Smooth muscle cell (in vitro differentiated cells): ENCODE measurements around the gene DEF6. TPM values are rescaled to one million over a fixed set of nuclear protein-coding genes. Genes with fewer than 3 reads are reported as not detected.

Experiments used
- DNase-seq: peaks from one replicate; lab custom pipeline; 2025; ENCODE audit not compliant: unreplicated experiment; lab: John Stamatoyannopoulos, UW
- H2AFZ ChIP-seq: fragments of 200-600 bp; sonication (generic); 2 replicates; pipeline ENCODE4 v1.6.0; 2016; ENCODE audit warnings: antibody characterized with exemption, low read depth, mild to moderate bottlenecking
- H3F3A ChIP-seq: fragments of 200-600 bp; sonication (generic); 2 replicates; pipeline ENCODE4 v1.6.0; 2017; ENCODE audit warnings: antibody characterized with exemption, low read depth
- H3K27ac ChIP-seq: fragments of 200-600 bp; sonication (generic); 2 replicates; pipeline ENCODE4 v1.5.1; 2016; ENCODE audit warnings: low read depth, mild to moderate bottlenecking
- H3K27me3 ChIP-seq: fragments of 200-600 bp; sonication (generic); 2 replicates; pipeline ENCODE4 v1.6.1; 2016; ENCODE audit warnings: low read depth, mild to moderate bottlenecking
- H3K36me3 ChIP-seq: fragments of 200-600 bp; sonication (generic); 2 replicates; pipeline ENCODE4 v1.5.1; 2016; ENCODE audit warnings: low read depth
- H3K4me1 ChIP-seq: fragments of 200-600 bp; sonication (generic); 2 replicates; pipeline ENCODE4 v1.5.1; 2016; ENCODE audit warnings: low read depth
- H3K4me2 ChIP-seq: fragments of 200-600 bp; sonication (generic); 2 replicates; pipeline ENCODE4 v1.6.0; 2016; ENCODE audit warnings: mild to moderate bottlenecking
- H3K4me3 ChIP-seq: fragments of 200-600 bp; sonication (generic); 2 replicates; pipeline ENCODE4 v1.5.1; 2016; ENCODE audit warnings: mild to moderate bottlenecking
- H3K79me2 ChIP-seq: fragments of 200-600 bp; sonication (generic); 2 replicates; pipeline ENCODE4 v1.6.0; 2016; ENCODE audit warnings: low read depth, mild to moderate bottlenecking
- H3K9ac ChIP-seq: fragments of 200-600 bp; sonication (generic); 2 replicates; pipeline ENCODE4 v1.6.0; 2016; ENCODE audit warnings: low read depth
- H3K9me3 ChIP-seq: fragments of 200-600 bp; sonication (generic); replicated peaks from 2 replicates; pipeline ENCODE4 v1.5.1; 2016; ENCODE audit warnings: low read depth
- H4K20me1 ChIP-seq: fragments of 200-600 bp; sonication (generic); 2 replicates; pipeline ENCODE4 v1.6.0; 2016; ENCODE audit warnings: low read depth
- CTCF ChIP-seq: fragments of 200-600 bp; sonication (generic); IDR thresholded peaks from 2 replicates; pipeline ENCODE4 v1.5.1; 2017; ENCODE audit warnings: borderline replicate concordance, mild to moderate bottlenecking, antibody characterized with exemption; ENCODE audit not compliant: insufficient read depth, poor library complexity, severe bottlenecking
- WGBS: methylation state at CpG from one replicate; pipeline ENCODE4 v1.1.7; 2016; ENCODE audit warnings: low lambda C conversion rate; 5-methylcytosine and 5-hydroxymethylcytosine counted together
- polyA plus RNA-seq: library from polyadenylated mRNA; unstranded; fragments of >200 nt; fragmentation: Nextera tagmentation; extraction: Ambion mirVana; gene quantifications from 2 replicates; pipeline ENCODE4 v1.2.1, GENCODE V29; 2016
- total RNA-seq: library from RNA; depleted of rRNA; stranded (reverse); fragments of >200 nt; gene quantifications from 2 replicates; pipeline ENCODE4 v1.2.3, GENCODE V29; 2014

DEF6 gene
- total and polyA plus RNA-seq, 2 experiments from 2014 or later, result 2.8 to 3.6 TPM

- no peak for DNase-seq
- WGBS, result 24% methylated on average over 28 of the region's 28 CpGs
These were observed 20.0 kb downstream of the DEF6 start for GRCh38 chr6:35317483-35318195.

GRCh38 chr6:35318196-35319171 is 20.9 kb downstream of the DEF6 start:
- Histone ChIP-seq H3K4me1 (no peaks in the 10 kb centered on the region), H3K27ac (no peak overlapping the region), H3K36me3 (no peaks in the 10 kb centered on the region), H3K9me3 (no peaks in the 10 kb centered on the region), H3K9ac (no peak overlapping the region), H3F3A (no peaks in the 10 kb centered on the region), H3K79me2 (no peaks in the 10 kb centered on the region), H3K27me3 (peaks cover 22% of the 10 kb centered on the region), H4K20me1 (no peaks in the 10 kb centered on the region), H2AFZ (peak overlapping the region; percentile 87), H3K4me3 (peak overlapping the region; percentile 56), H3K4me2 (peak overlapping the region; percentile 84)
- DNase-seq, result peak; percentile 67
- TF ChIP-seq CTCF, result no peak
- 16% methylated on average over 49 of the region's 55 CpGs for WGBS

More at GRCh38 chr6:35317483-35318195, 20.0 kb downstream of the DEF6 start:
- H4K20me1 ChIP-seq, result no peaks in the 10 kb centered on the region
- no peaks in the 10 kb centered on the region for H3K36me3 ChIP-seq
- no peaks in the 10 kb centered on the region for H3K4me1 ChIP-seq
- no peak overlapping the region for H3K27ac ChIP-seq
- no peaks in the 10 kb centered on the region for H3K79me2 ChIP-seq
- H3K9ac ChIP-seq, result no peak overlapping the region
- H2AFZ ChIP-seq, result peak overlapping the region; percentile 87
- H3K9me3 ChIP-seq, result no peaks in the 10 kb centered on the region
- no peak for TF ChIP-seq CTCF
- H3K4me3 ChIP-seq, result peak overlapping the region; percentile 56
- peak overlapping the region; percentile 84 for H3K4me2 ChIP-seq
- H3K27me3 ChIP-seq, result peaks cover 22% of the 10 kb centered on the region
- no peaks in the 10 kb centered on the region for H3F3A ChIP-seq

GRCh38 chr6:35319346-35320030 is 21.9 kb downstream of the DEF6 start:
- WGBS, result 94% methylated on average over 19 of the region's 20 CpGs
- Histone ChIP-seq H4K20me1 (no peaks in the 10 kb centered on the region), H3K9me3 (no peaks in the 10 kb centered on the region), H3K79me2 (no peaks in the 10 kb centered on the region), H2AFZ (no peak overlapping the region), H3K9ac (no peak overlapping the region), H3K4me2 (no peak overlapping the region), H3F3A (no peaks in the 10 kb centered on the region), H3K27me3 (peaks cover 22% of the 10 kb centered on the region), H3K36me3 (no peaks in the 10 kb centered on the region), H3K27ac (no peak overlapping the region), H3K4me3 (no peak overlapping the region), H3K4me1 (no peaks in the 10 kb centered on the region)
- no peak for DNase-seq
- no peak for TF ChIP-seq CTCF
